Nephron progenitor cell (in vitro differentiated cells): ENCODE data around the gene PDE8A.

Experiments
- DNase-seq: peaks from one replicate; pipeline ENCODE4 v3.0.0; 2021
- H3K27ac Mint-ChIP-seq: 2 replicates; pipeline ENCODE4 v1.8.0; 2021; ENCODE audit warnings: mild to moderate bottlenecking, moderate library complexity, mixed read lengths
- H3K27me3 Mint-ChIP-seq: 2 replicates; pipeline ENCODE4 v1.8.0; 2021; ENCODE audit warnings: mild to moderate bottlenecking, low read depth, mixed read lengths; ENCODE audit not compliant: poor library complexity
- H3K36me3 Mint-ChIP-seq: 2 replicates; pipeline ENCODE4 v1.8.0; 2021; ENCODE audit warnings: low read depth, mixed read lengths
- H3K4me1 Mint-ChIP-seq: 2 replicates; pipeline ENCODE4 v1.8.0; 2021; ENCODE audit warnings: mixed read lengths
- H3K4me3 Mint-ChIP-seq: 2 replicates; pipeline ENCODE4 v1.8.0; 2021; ENCODE audit warnings: mild to moderate bottlenecking, moderate library complexity, mixed read lengths
- H3K9me3 Mint-ChIP-seq: 2 replicates; pipeline ENCODE4 v1.8.0; 2021; ENCODE audit warnings: mild to moderate bottlenecking, moderate library complexity, mixed read lengths
- CTCF ChIP-seq: fragments of 200-600 bp; sonication (generic); IDR thresholded peaks from 2 replicates; pipeline ENCODE4 v1.5.0; 2021; ENCODE audit warnings: antibody characterized with exemption

The PDE8A gene

DNA sequence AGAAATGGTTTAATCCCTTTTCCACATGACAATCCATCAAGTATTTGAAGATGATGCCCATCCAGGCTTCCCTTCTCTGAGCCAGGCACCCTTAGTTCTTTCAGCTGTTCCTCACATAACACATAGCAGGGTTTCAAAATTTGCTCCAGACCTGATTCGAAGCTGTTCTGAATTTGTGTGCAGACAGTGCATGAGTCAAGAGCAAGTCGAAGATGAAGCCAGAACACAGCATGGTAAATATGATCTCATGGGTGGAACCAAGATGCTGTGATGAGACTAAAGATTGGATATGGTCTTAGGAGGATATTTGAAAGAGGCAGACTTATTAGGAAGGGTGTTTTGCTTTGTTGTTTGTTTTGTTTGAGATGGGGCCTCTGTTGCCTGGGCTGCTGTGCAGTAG, 32.6 kb upstream of the PDE8A start:
- no peaks in the 10 kb centered on the region for H3K9me3 Mint-ChIP-seq
- no peak for DNase-seq
- TF ChIP-seq CTCF: no peak
- no peaks in the 10 kb centered on the region for H3K36me3 Mint-ChIP-seq
- H3K4me1 Mint-ChIP-seq: peaks cover 19% of the 10 kb centered on the region
- H3K27me3 Mint-ChIP-seq: peaks cover 39% of the 10 kb centered on the region
- no peak overlapping the region for H3K4me3 Mint-ChIP-seq
- no peak overlapping the region for H3K27ac Mint-ChIP-seq

- Mint-ChIP-seq H3K27me3 (peaks cover 35% of the 10 kb centered on the region), H3K4me1 (peaks cover 18% of the 10 kb centered on the region)
- DNase-seq: no peak
Measured at GRCh38 chr15:84949845-84950569, 31.6 kb upstream of the PDE8A start.

GRCh38 chr15:84950570-84951111, 31.0 kb upstream of the PDE8A start:
- DNase-seq: no peak
- Mint-ChIP-seq H3K27ac (peak overlapping the region; percentile 79), H3K9me3 (no peaks in the 10 kb centered on the region), H3K36me3 (no peaks in the 10 kb centered on the region), H3K4me1 (peaks cover 22% of the 10 kb centered on the region), H3K27me3 (peaks cover 34% of the 10 kb centered on the region), H3K4me3 (no peak overlapping the region)
- TF ChIP-seq CTCF: no peak

More at GRCh38 chr15:84949845-84950569, 31.6 kb upstream of the PDE8A start:
- no peak for TF ChIP-seq CTCF
- H3K36me3 Mint-ChIP-seq: no peaks in the 10 kb centered on the region
- H3K9me3 Mint-ChIP-seq: no peaks in the 10 kb centered on the region
- H3K4me3 Mint-ChIP-seq: no peak overlapping the region
- H3K27ac Mint-ChIP-seq: peak overlapping the region; percentile 79

DNA sequence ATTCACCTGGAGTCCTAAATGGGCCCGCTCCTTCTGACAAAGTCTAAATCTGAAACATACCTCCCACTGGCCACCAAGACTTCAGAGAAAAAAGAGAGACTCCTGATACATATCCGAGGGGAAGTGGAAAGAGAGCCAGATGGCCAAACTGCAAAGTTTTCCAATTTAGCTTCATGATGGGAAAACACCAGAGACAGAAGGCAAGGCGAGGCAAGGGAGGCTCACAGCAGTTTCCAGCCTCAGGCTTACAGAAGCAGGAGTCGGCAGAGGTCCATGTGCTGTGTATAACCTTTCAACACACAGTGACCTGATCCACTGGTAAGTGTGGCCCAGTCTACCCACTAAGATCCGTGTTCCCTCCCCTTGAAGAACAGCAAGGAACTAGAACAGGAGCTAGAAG, 29.9 kb upstream of the PDE8A start:
- H3K4me3 Mint-ChIP-seq: no peak overlapping the region
- peaks cover 36% of the 10 kb centered on the region for H3K27me3 Mint-ChIP-seq
- H3K9me3 Mint-ChIP-seq: no peaks in the 10 kb centered on the region
- peaks cover 27% of the 10 kb centered on the region for H3K4me1 Mint-ChIP-seq
- no peak for DNase-seq
- no peak overlapping the region for H3K27ac Mint-ChIP-seq
- no peak for TF ChIP-seq CTCF
- H3K36me3 Mint-ChIP-seq: no peaks in the 10 kb centered on the region

DNA sequence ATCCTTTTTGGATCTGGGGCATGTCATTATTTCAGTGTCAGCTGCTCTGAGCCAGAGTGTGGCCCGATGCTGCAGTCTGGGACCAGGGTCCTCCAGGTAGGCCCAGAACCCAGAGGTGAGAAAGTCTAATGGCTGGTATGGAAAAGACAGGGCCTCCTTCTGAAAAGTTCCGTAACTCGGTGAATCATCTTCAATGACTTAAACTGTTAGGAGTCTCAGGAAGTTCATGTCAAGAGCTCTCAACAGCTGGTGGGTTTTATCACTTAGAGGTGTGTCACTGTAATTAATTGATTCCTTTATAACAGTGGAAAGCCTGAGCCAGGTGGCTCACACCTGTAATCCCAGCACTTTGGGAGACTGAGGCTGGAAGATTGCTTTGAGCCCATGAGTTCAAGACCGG, 28.5 kb upstream of the PDE8A start:
- H3K36me3 Mint-ChIP-seq: no peaks in the 10 kb centered on the region
- H3K27me3 Mint-ChIP-seq: peaks cover 32% of the 10 kb centered on the region
- TF ChIP-seq CTCF: no peak
- peaks cover 27% of the 10 kb centered on the region for H3K4me1 Mint-ChIP-seq
- H3K9me3 Mint-ChIP-seq: peaks cover 6% of the 10 kb centered on the region
- H3K4me3 Mint-ChIP-seq: no peak overlapping the region
- H3K27ac Mint-ChIP-seq: no peak overlapping the region
- no peak for DNase-seq

DNA sequence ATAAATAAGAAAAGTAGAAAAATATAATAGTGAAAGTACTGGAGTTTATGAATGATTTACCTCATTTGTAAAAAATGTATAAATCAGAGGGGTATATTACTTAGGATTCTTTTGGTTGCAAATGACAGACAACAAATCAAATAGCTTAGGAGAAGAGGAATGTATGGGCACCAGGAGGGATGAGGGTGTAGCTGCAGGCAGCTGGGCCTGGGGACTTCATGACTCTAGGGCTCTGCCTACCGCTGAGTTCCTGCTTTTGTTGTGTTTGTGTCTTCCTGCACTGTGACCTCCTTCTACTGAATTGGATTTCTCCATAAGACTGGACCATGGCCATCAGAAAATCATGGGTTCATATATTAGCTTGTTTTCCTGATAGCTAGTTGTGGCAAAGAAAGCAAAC, 27.9 kb upstream of the PDE8A start:
- no peak for TF ChIP-seq CTCF
- H3K27ac Mint-ChIP-seq: no peak overlapping the region

More for the DNA sequence above, 27.9 kb upstream of the PDE8A start:
- no peak overlapping the region for H3K4me3 Mint-ChIP-seq
- no peak for DNase-seq
- H3K9me3 Mint-ChIP-seq: peaks cover 6% of the 10 kb centered on the region
- peaks cover 27% of the 10 kb centered on the region for H3K4me1 Mint-ChIP-seq
- no peaks in the 10 kb centered on the region for H3K36me3 Mint-ChIP-seq
- peaks cover 30% of the 10 kb centered on the region for H3K27me3 Mint-ChIP-seq
